GM18868 (cell line): ENCODE results near the gene TPH2.

Source experiments
- ATAC-seq: cut with Tn5 transposase; IDR thresholded peaks from one replicate; pipeline ENCODE4 v1.9.1; 2021; ENCODE audit warnings: mild to moderate bottlenecking, moderate library complexity; ENCODE audit not compliant: unreplicated experiment

TPH2 gene

GRCh38 chr12:71958457-71958856, 19.8 kb downstream of the TPH2 start:
- no peak for ATAC-seq

DNA sequence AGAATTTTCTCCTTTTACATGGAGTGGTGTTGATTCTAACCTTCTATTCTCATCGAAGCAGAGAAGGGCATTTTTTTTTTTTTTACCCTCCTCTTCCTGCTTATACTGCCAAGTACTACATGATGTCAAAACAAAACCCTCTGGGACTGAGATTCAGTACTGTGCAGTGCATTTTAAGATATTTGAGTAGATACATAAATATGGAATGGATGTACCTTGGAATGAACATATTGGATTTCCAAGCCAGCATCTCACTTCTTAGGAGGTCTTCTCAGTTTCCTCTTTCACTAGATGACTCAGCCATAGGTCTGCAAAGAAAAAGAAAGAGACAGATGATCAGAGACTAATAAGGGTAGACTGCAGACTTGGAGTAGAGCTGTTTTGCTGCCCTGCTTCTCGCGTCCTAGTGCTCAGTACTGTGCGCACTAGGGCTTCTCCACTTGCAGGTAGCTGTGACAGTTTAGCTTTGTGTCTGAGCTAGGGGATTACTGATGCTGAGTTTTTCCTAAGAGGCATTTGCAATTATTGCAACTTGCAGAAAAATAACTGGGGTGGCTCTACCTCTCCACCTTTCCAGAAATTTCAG, 20.4 kb downstream of the TPH2 start:
- ATAC-seq = no peak

DNA sequence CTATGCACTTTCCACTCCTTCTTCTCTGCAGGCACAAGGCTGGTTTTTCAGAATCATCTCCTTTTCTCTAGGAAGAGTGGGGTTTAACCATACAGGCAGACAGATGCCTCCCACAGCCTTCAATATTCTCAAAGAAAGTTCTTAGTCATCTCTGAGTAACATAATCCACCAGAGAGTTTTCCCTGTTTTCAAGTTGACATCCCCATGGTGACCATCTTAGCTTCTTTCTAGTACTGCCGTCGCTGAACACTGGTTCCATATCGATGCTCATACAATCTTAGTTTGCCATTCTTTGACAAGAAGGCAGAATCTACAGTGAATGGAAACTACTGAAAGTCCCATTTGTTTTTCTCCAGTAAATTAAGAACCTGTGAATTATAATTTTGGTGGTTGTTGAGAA, 28.6 kb downstream of the TPH2 start:
- ATAC-seq = no peak

- ATAC-seq = no peak
These were observed 30.7 kb downstream of the TPH2 start for GRCh38 chr12:71969330-71969729.

DNA sequence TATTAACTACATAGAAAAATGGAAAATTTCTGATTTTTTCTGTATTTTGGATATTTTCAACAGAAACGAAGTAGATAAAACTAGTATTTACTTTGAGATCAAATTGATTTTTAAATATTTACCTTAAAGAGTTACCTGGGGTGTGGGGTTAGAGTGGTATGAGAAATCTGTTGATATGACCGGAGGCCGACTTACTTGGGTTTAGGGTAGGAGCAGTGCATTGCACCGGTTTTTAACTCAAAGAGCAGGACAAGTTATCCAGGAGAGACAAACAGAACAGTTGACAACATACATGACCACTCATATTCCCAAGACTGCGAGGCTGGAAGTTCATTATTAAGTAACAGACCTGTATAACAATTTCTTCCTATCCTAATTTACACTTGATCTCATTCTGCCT, 31.4 kb downstream of the TPH2 start:
- no peak for ATAC-seq

DNA sequence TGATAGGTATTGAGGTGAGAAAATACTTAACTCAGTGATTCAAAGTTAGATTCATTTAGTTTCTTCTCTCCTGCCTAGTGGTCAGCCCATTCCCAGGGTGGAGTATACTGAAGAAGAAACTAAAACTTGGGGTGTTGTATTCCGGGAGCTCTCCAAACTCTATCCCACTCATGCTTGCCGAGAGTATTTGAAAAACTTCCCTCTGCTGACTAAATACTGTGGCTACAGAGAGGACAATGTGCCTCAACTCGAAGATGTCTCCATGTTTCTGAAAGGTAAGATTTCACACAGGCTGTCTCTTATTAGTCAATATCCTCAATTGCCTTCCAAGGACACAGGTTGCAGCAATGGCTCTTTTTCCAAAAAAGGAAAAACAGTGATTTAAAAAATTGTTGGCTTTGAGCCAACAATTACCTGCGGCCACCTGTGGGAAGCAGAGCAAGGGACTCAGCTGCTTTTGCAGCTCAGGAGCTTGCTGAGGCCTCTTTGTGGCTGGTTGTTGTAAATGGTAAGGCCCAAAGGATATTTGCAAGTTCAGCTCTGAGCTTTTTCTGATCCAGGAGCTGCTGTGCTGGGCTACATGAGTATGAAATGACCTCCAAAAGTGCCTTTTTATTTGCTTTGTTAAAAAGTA, 33.9 kb downstream of the TPH2 start:
- no peak for ATAC-seq

- ATAC-seq = no peak
These were observed 35.0 kb downstream of the TPH2 start for GRCh38 chr12:71973687-71974086.

GRCh38 chr12:71980538-71980937, 41.9 kb downstream of the TPH2 start:
- ATAC-seq = no peak

GRCh38 chr12:71981149-71981548, 42.5 kb downstream of the TPH2 start:
- no peak for ATAC-seq

- ATAC-seq = no peak
These were observed 56.1 kb downstream of the TPH2 start for GRCh38 chr12:71994715-71995114.

- ATAC-seq = no peak
These were observed 61.1 kb downstream of the TPH2 start for GRCh38 chr12:71999795-72000194.

DNA sequence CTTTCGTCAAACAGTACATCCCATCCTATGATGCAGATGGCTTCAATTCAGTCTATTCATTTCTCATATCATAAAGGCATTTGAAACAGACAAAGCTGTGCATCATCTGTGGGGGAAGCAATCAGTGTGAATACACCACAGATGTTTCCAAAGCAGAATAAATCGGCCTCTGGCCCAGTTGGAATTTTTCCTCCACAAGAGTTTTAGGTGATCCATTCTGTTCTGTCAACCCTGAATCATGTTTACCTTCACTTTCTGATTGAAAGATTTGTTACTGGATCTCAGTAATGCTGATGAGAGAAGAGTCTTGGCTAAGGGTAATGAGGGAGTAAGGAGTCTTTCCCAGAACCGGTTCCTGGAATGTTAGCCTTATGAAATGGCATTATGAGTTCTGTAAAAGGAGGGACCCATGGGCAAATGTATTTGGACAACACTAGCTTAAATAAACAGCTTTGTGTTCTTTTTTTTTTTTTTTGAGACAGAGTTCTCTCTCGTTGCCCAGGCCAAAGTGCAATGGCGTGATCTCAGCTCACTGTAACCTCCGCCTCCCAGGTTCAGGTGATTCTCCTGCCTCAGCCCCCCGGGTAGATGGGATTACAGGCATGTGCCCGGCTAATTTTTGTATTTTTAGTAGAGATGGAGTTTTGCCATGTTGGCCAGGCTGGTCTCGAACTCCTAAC, 62.5 kb downstream of the TPH2 start:
- ATAC-seq = no peak

GRCh38 chr12:72006766-72007165, 68.1 kb downstream of the TPH2 start:
- ATAC-seq = no peak

DNA sequence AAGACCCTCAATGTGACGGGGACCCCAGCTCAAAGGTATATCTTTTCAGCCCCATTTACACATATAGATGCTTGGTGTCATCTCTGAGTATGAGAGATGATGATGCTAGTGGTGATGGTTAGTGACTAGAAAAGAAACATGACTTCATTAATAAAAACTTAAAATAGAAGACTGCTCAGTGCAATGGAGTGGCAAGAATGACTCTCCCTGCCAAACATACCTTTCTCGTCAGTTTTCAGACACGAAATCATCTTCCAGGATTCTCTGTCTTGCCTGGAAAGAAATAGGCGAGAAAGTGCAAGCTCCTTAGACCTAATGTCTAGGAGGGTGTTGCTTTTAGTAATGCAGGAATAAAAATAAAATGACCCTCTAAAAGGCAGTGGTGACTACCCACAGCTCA, 71.7 kb downstream of the TPH2 start:
- ATAC-seq = no peak

DNA sequence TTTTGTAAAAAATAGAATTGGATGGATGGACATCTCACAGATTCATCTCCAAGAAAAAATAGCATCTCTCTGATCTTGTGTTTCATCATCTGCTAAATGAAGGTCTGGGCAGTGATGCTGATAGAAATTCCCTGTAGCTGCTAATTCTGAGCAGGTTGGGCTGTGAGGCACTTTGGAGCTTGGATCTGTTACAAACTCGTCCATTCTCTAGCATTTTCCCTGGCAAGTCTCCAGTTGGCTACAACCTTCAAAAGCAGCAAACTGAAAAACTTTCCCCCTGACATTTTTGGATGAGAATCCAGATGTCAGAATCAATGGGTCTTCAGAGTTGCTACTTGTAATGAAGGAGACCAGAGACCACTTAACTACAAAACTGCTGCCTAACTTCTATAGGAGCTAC, 72.7 kb downstream of the TPH2 start:
- ATAC-seq = no peak

GRCh38 chr12:72012874-72013273, 74.2 kb downstream of the TPH2 start:
- ATAC-seq = no peak

DNA sequence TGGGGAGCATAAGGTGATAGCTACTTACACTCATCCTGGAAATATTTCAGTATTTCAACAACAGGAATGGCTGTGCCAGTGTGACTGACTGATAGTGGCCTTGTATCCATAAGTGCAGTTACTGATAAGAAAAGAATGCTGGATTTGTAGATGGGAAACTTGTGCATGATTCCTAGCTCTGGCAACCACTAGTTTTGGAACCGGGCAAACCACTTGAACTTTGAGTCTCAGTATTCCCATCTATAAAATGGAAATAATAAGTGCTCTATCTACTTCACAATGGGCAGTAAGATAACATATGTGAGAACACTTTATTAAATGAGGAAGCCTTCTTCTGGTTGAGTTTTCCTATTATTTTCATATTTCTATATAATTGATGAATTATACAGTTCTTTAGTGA, 77.2 kb downstream of the TPH2 start:
- no peak for ATAC-seq

DNA sequence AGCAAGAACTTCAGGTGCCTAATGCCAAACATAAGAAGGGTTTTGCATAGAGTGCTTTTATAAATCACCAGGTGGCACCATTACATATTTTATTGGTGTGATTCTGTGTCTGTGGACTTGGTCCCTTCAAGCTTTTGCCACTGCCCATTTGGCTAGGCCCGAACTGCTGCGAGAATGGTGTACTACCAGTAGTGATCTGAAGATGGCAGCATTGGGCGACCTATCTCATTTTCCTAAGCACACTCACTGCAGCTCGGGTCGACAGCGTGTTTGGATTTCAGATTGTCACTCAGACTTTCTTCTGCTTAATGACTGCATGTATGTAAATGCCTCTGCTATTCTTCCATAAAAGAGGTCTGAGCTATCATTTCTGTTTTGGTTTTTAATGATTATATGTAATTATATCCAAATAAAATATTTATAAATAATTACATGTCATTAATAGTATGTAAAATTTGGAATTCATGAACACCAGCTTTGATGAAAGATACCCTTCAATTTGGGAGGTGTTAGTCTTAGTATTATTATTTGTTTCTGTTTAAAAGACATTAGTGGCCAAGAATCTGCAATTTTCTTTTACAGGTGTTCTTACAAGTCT, 78.5 kb downstream of the TPH2 start:
- peak; percentile 96 for ATAC-seq

- no peak for ATAC-seq
These were observed 79.4 kb downstream of the TPH2 start for GRCh38 chr12:72018036-72018435.

DNA sequence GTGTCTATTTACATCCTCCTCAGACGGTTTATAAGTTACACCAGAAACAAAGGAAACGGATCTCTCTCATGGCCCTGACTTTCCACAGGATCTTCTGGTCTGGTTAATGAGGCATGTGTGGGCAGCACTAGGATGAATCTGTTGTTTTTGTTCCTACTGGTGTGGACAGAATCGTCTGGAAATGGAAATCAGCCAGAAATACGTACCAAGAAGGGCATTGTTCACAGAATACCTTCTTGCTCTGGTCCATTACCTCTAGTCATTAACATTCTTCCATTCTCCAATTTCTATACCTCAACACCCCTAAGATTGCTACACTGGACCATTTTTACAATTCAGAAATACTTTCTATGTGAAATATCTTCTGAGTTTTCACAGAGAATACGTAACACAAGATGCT, 86.0 kb downstream of the TPH2 start:
- no peak for ATAC-seq

GRCh38 chr12:72025524-72025923, 86.9 kb downstream of the TPH2 start:
- ATAC-seq = no peak

DNA sequence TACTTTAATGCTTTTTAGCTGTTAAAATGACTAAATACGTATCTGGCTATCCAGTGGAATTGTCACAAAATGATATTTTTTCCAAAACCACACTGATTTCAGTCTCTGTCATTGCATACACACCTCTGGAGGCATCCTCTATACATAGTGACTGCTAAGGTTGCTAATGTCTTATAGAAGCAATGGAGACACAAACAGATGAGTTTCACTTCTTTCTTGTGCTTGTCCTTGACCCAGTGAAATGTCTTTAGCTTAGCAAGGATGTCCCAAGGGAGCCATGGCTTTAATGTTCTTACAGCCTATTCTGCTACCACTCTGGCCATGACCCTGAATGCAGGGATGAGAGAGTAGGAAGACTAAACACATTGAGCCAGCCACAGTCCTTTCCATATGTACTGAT, 90.3 kb downstream of the TPH2 start:
- ATAC-seq = no peak
